GM21367 (cell line): ENCODE results near the gene TMEM150B.
A peak's percentile ranks its signal among the peaks of the same experiment; 100 is the strongest.
"Not testable (repeated sequence)": the region's sequence is repeated elsewhere in the genome, so short reads cannot be mapped to it uniquely, and the experiment has no call there.

ENCODE experiments used
- ATAC-seq: cut with Tn5 transposase; IDR thresholded peaks from one replicate; pipeline ENCODE4 v1.9.1; 2021; ENCODE audit not compliant: unreplicated experiment

TMEM150B gene

GRCh38 chr19:55339889-55340783 lies 15.0 kb upstream of the TMEM150B start:
- no peak for ATAC-seq

GRCh38 chr19:55339105-55339888 lies 14.2 kb upstream of the TMEM150B start, which contains the start of gene KMT5C:
KMT5C (plus strand) TSS chr19:55339876; CDS start chr19:55341937, 2,061 bp downstream.
- ATAC-seq, result peak; percentile 74

GRCh38 chr19:55336101-55336500 lies 11.0 kb upstream of the TMEM150B start:
- ATAC-seq, result no peak

- no peak for ATAC-seq
These were observed 8.7 kb upstream of the TMEM150B start for GRCh38 chr19:55333870-55334269.

GRCh38 chr19:55329791-55330190 lies 4.7 kb upstream of the TMEM150B start:
- not testable (repeated sequence) for ATAC-seq

- ATAC-seq, result not testable (repeated sequence)
These were observed 3.7 kb upstream of the TMEM150B start for GRCh38 chr19:55328774-55329318.

- no peak for ATAC-seq
These were observed 479 bp downstream of the TMEM150B start for GRCh38 chr19:55324662-55325061.

- no peak for ATAC-seq
These were observed 2.8 kb downstream of the TMEM150B start for GRCh38 chr19:55322204-55322885.

GRCh38 chr19:55321466-55322137 lies 3.5 kb downstream of the TMEM150B start:
- ATAC-seq, result no peak

GRCh38 chr19:55320844-55321419 lies 4.2 kb downstream of the TMEM150B start:
- ATAC-seq, result no peak

- no peak for ATAC-seq
These were observed 5.4 kb downstream of the TMEM150B start for GRCh38 chr19:55319785-55320184.

GRCh38 chr19:55316646-55317045 lies 8.5 kb downstream of the TMEM150B start:
- ATAC-seq, result no peak

- ATAC-seq, result no peak
These were observed 9.1 kb downstream of the TMEM150B start for GRCh38 chr19:55315956-55316525.

GRCh38 chr19:55314396-55314795 lies 10.7 kb downstream of the TMEM150B start:
- ATAC-seq, result no peak

- no peak for ATAC-seq
These were observed 12.3 kb downstream of the TMEM150B start for GRCh38 chr19:55312621-55313512.

GRCh38 chr19:55311797-55312196 lies 13.3 kb downstream of the TMEM150B start:
- ATAC-seq, result no peak

GRCh38 chr19:55311397-55311796 lies 13.7 kb downstream of the TMEM150B start:
- no peak for ATAC-seq

GRCh38 chr19:55310498-55310897 lies 14.6 kb downstream of the TMEM150B start:
- ATAC-seq, result no peak

GRCh38 chr19:55309448-55309847 lies 15.7 kb downstream of the TMEM150B start:
- no peak for ATAC-seq
